GM19043 (cell line): ENCODE results near the gene KIF12.
"Not testable (repeated sequence)": the region's sequence is repeated elsewhere in the genome, so short reads cannot be mapped to it uniquely, and the experiment has no call there.

Experiments used
- ATAC-seq: cut with Tn5 transposase; IDR thresholded peaks from one replicate; pipeline ENCODE4 v1.9.1; 2021; ENCODE audit warnings: low read depth; ENCODE audit not compliant: unreplicated experiment

KIF12 gene

GRCh38 chr9:114098936-114099668, at the start of gene KIF12:
Gene KIF12, minus strand, starts transcription at chr9:114099292. Its CDS starts 16 bp downstream, at chr9:114099276.
- no peak for ATAC-seq

DNA sequence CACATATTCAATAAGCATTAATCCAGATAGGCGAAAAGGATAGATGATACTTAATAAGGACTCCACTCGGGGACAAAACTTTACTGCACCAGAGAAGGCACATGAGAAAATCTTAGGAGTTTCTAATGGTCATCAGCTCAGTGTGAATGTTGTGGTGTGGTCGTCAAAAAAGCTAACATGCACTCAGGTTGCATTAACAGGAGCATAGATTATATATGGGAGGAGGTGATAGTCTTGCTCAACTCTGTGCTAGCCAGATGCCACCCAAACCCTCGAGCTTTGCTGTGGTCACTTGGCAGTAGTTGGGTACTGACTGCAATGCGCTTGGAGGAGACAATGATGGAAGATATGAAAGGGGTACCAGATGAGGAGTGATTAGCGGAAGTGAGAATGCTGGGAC, 47.6 kb upstream of the KIF12 start:
- no peak for ATAC-seq

DNA sequence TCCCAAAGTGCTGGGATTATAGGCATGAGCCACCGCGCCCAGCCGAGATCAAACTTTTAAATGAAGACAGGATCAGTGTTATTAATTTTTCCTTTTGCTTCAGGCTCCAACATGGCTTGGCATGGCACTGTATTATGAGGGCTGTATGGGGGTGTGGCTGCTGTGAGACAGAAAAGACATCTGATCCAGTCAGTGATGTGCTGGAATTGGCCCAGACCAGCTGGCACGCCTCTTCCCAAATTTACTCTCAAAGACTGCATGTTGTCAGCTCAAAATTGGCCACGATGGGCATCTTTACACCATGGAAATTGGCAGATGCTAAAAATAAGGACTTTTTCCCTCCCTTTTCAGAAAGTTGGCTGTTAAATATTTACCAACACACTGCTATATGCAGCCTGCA, 44.1 kb upstream of the KIF12 start:
- no peak for ATAC-seq

GRCh38 chr9:114141553-114142402, 42.7 kb upstream of the KIF12 start:
- ATAC-seq = no peak

DNA sequence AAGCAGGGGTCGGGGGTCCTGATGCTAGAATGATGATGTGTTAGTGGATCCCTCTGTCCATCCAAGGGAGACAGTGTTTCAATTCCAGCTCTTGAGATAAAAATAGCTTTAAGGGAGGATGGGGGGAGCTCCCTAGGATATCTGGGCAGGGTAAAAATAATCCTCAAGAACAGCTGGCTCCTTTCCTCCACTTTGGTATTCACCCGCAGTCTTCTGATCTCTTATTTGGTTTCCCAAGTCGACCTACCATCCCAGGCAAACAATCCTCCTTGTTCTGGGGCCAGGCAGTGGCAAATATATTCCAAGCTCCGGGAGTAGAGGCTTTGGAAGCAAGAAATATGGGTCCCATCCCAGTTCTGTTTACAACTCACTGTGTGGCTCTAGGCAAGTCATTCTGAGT, 41.8 kb upstream of the KIF12 start:
- no peak for ATAC-seq

- ATAC-seq = no peak
Observed at GRCh38 chr9:114140401-114140800, 41.3 kb upstream of the KIF12 start.

GRCh38 chr9:114139071-114139470, 40.0 kb upstream of the KIF12 start:
- ATAC-seq = no peak

GRCh38 chr9:114138552-114138971, 39.5 kb upstream of the KIF12 start:
- no peak for ATAC-seq

GRCh38 chr9:114137831-114138230, 38.7 kb upstream of the KIF12 start:
- ATAC-seq = no peak

GRCh38 chr9:114134827-114135396, 35.8 kb upstream of the KIF12 start:
- no peak for ATAC-seq

DNA sequence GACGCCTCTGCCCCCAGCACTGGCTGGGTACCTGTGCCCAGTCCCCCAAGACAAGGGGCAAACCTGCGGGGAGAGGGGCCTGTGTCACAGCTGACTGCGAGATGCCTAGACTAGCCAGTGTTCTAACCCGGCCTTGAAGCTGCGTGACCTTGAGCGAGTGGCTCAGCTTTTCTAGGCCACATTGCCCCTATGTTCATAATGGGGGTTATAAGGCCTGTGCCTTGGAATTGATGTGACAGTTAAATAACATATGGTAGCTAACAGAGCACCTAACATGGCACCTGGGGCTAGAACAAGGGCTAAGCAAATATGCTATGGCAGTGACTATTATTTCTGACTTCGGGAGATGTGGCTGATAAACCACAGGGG, 33.4 kb upstream of the KIF12 start:
- no peak for ATAC-seq

DNA sequence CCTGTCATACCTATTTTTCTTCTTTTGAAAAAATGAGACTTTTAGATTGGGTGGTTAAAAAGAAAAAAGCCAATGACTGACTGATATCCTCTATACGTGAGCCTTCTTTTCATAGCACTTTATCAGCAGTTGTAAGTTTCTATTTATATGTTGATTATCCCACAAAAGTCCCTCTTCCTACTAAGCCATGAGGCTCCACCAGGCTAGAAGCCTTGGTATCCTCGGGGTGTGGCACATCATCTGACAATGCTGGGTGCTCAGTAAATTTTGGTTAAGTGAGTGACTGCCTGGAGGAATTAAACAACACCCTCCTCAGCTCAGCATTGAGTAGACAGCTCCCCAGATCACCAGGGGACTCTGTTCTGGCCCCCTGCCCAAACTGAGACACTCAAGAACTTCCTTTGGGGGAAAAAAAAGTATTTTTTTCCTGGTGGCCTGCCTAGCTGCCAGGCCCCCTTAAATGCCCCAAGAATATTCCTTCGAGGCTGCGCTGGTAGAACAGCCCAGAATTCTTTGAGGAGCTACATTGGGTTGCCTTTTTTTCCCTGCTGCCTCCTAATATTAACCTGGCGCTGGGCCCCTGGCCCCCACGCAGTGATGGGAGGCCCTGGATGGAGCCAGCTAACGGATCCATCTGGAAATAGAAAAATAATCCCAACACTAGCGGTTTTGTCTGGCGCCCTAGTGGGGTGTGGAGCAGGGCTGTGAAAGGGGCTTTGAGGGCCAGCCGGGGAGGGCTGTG, 32.9 kb upstream of the KIF12 start:
- ATAC-seq = no peak

DNA sequence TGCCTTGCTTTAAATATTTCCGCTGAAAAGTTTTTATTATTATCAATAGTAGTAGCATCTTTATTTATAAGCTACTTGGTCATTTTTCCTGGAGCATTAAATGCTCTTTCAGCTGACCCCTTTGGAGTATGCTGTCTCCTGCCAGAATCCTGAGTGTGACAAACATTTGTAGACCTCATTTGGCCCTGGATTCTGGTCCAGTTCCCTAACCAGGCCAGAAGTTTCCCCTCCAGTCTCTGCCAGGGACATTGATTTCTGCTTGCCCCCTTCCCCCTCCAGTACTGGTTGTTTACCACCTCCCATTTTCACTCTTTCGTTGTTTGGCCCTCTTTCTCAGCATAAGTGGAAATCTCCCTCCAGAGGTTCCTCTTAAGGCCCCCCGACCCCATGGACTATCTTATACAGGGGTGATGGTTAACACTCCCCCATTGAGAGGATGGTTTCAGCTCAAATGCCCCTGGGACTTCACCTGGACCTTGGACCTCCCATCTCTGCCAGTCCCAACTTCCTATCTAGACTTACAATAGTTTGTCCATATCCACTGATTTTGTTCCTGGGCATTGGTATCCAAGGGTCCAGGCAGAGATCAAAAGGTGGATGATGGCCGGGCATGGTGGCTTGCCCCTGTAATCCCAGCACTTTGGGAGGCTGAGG, 31.7 kb upstream of the KIF12 start:
- ATAC-seq = no peak

DNA sequence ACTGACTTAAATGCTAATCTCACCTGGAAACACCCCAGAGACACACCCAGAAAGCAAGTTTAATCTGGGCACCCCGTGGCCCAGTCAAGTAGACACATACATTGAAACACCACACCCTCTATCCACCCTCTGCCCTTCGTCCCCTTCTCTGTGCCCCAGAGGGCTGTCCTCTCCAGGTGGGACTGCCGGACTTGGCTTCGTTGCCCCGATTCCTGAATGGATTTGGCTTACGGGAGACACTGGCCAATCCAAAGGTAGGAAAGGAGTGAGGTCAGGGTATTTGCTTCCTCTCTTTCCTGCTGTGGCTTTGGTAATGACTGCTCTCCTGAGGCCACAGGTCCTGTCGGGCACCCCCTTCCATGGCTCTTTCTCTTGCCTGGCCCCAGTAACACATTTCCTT, 31.0 kb upstream of the KIF12 start:
- no peak for ATAC-seq

DNA sequence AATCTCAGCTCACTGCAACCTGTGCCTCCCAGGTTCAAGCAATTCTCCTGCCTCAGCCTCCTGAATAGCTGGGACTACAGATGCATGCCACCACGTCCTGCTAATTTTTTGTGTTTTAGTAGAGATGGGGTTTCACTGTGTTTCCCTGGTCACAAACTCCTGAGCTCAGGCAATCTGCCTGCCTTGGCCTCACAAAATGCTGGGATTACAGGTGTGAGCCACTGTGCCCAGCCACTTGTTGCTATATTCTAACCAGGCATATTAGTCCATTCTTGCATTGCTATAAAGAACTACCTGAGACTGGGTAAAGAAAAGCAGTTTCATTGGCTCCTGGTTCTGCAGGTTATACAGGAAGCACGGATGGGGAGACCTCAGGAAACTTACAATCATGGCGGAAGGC, 29.7 kb upstream of the KIF12 start:
- ATAC-seq = not testable (repeated sequence)

- ATAC-seq = no peak
Observed at GRCh38 chr9:114126247-114127060, 27.4 kb upstream of the KIF12 start.

DNA sequence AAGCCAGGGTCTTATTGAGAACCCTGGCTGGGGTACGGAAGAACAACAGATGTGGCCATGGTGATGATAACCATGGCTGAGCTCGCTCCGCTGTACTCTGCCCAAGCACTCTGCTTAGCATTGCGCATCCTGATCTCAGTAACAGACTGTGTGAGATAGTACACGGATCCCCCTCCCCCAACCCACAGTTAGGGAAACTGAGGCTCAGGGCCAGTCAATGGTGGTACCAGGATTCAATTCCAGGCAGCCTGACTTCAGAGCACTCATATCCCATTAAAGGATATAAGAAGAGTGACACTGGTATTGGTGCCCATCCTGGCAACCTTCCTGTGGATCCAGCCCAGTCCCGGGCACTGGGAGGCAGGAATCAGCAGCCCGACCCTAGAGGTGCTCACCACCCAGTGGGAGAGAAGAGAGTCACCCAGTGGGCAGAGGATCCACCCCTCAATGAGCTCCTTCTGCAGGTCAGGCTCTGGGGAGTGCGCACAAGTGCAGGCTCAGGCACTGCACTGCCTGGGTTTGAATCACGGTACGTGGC, 26.5 kb upstream of the KIF12 start:
- no peak for ATAC-seq

GRCh38 chr9:114124666-114125475, 25.8 kb upstream of the KIF12 start:
- ATAC-seq = no peak
